ENCODE results near the gene LAP3.

DNA sequence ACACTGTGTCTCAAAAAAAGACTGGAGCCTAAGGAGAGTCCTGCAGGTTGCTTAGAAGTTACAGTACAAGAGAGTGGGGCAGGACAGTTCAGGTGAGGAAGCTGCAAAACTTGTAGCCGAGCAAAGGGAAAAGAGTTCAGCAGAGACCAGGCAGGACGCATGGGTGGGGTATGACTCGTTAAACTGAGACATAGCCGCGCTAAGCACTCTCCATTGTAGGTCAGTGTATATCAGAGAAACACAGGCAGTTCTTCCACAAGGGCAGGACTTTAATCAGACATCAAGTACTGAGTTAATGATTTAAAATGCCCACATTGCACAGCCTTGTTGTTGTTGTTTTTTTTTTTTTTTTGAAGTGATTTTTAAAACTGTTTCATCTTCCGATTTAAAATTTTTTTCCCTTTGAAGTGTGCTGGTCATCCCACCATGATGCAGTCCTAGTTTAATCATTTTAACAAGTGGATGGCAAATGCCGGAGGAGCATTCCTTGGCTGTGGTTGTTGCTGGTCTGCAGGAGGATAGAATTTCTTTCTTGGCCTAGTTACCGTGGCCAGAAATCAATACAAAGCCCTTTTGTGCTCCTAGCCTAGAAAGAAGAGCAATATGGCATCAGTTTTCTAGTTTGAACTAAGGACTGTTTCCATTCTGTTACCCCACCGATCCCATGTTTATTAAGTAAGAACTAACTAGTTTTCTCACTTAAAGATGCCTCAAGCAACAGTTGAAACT lies 10.3 kb downstream of the LAP3 start:
- TF ChIP-seq GATA2 (IDR thresholded peaks at IDR 0.05; ENCODE audit: low read depth, low read length) (no peak), GATA3 (IDR thresholded peaks at IDR 0.05; ENCODE audit: low read depth, low read length) (no peak)
